MM.1S (cell line): ENCODE data around the gene SPINK2.

Experiments
- DNase-seq: peaks from one replicate; pipeline ENCODE4 v3.0.0-alpha.2; 2015
- H2AFZ ChIP-seq: fragments of 300-600 bp; sonication (generic); 2 replicates; pipeline ENCODE4 v1.6.0; 2016; ENCODE audit warnings: antibody characterized with exemption, low read length
- H3F3A ChIP-seq: fragments of 300-600 bp; sonication (generic); 2 replicates; pipeline ENCODE4 v1.6.1; 2016; ENCODE audit warnings: mild to moderate bottlenecking, antibody characterized with exemption, low read length, moderate library complexity, mixed read lengths; ENCODE audit not compliant: insufficient read depth
- H3K27ac ChIP-seq: fragments of 300-600 bp; sonication (generic); 2 replicates; pipeline ENCODE4 v1.5.1; 2016; ENCODE audit warnings: mild to moderate bottlenecking, low read length
- H3K27me3 ChIP-seq: fragments of 300-600 bp; sonication (generic); replicated peaks from 2 replicates; pipeline ENCODE4 v1.6.0; 2016; ENCODE audit warnings: low read length; ENCODE audit not compliant: insufficient read depth
- H3K36me3 ChIP-seq: fragments of 300-600 bp; sonication (generic); replicated peaks from 2 replicates; pipeline ENCODE4 v1.6.1; 2016; ENCODE audit warnings: mild to moderate bottlenecking, low read length, mixed read lengths; ENCODE audit not compliant: insufficient read depth
- H3K4me1 ChIP-seq: fragments of 300-600 bp; sonication (generic); 2 replicates; pipeline ENCODE4 v1.6.1; 2016; ENCODE audit warnings: low read length, mixed read lengths
- H3K4me2 ChIP-seq: fragments of 300-600 bp; sonication (generic); 2 replicates; pipeline ENCODE4 v1.6.0; 2016; ENCODE audit warnings: low read depth, low read length
- H3K4me3 ChIP-seq: fragments of 300-600 bp; sonication (generic); 2 replicates; pipeline ENCODE4 v1.5.1; 2016; ENCODE audit warnings: low read length, mixed read lengths
- H3K79me2 ChIP-seq: fragments of 300-600 bp; sonication (generic); 2 replicates; pipeline ENCODE4 v1.6.1; 2016; ENCODE audit warnings: mixed run types, low read length, mixed read lengths
- H3K9ac ChIP-seq: fragments of 300-600 bp; sonication (generic); 2 replicates; pipeline ENCODE4 v1.6.1; 2016; ENCODE audit warnings: low read length, mixed read lengths
- H3K9me2 ChIP-seq: fragments of 300-600 bp; sonication (generic); replicated peaks from 2 replicates; pipeline ENCODE4 v1.6.1; 2016; ENCODE audit warnings: mild to moderate bottlenecking, low read length, mixed read lengths; ENCODE audit not compliant: insufficient read depth
- H3K9me3 ChIP-seq: fragments of 300-600 bp; sonication (generic); replicated peaks from 2 replicates; pipeline ENCODE4 v1.6.1; 2016; ENCODE audit warnings: mild to moderate bottlenecking, low read length, mixed read lengths; ENCODE audit not compliant: insufficient read depth
- H4K20me1 ChIP-seq: fragments of 300-600 bp; sonication (generic); 2 replicates; pipeline ENCODE4 v1.6.1; 2016; ENCODE audit warnings: mild to moderate bottlenecking, low read length, moderate library complexity, mixed read lengths; ENCODE audit not compliant: insufficient read depth
- CTCF ChIP-seq: fragments of 300-600 bp; sonication (generic); IDR thresholded peaks from 2 replicates; pipeline ENCODE4 v1.5.1; 2016; ENCODE audit warnings: antibody characterized with exemption, low read length, mixed read lengths
- EZH2 ChIP-seq: fragments of 300-600 bp; sonication (generic); optimal IDR thresholded peaks from 2 replicates; pipeline ENCODE3; 2017; ENCODE audit warnings: low read depth, mild to moderate bottlenecking, antibody characterized with exemption, low read length, mixed read lengths
- EZH2phosphoT487 ChIP-seq: fragments of 300-600 bp; sonication (generic); IDR thresholded peaks from 2 replicates; pipeline ENCODE4 v1.6.1; 2018; ENCODE audit warnings: antibody characterized with exemption, low read length

The SPINK2 gene

GRCh38 chr4:56817840-56818491, 3.5 kb downstream of the SPINK2 start:
- Histone ChIP-seq H3K27me3 (peaks cover 4% of the 10 kb centered on the region; the same call in 1 of the 2 replicates), H3K79me2 (no peaks in the 10 kb centered on the region), H3K4me3 (no peak overlapping the region), H3K9me3 (no peaks in the 10 kb centered on the region), H3K36me3 (no peaks in the 10 kb centered on the region), H3K9ac (no peak overlapping the region), H4K20me1 (no peaks in the 10 kb centered on the region), H3F3A (peaks cover 14% of the 10 kb centered on the region), H2AFZ (no peak overlapping the region), H3K4me2 (peak overlapping the region; percentile 56), H3K27ac (peak overlapping the region; percentile 39; the same call in 1 of the 2 replicates), H3K4me1 (peaks cover 30% of the 10 kb centered on the region), H3K9me2 (no peaks in the 10 kb centered on the region)
- peak; percentile 75 for DNase-seq
- TF ChIP-seq CTCF: no peak
- TF ChIP-seq EZH2phosphoT487: no peak
- no peak for TF ChIP-seq EZH2

DNA sequence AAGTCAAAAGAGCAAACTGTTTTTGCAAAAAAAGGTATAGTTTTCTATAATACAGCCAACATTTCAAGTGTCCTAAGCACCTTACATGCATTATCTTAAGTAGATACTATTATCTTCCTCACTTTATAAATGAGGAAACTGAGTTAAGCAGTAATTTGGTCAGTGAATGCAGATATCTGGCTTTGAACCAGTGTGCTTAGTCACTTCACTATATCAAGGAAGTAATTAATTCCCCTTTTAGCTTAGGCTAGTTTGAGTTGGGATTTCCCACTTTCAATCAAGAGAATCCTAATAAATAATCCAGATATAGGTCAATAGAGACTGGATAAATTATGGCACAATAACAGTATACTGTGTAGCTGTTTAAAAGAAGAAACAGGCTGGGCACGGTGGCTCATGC, 14.8 kb downstream of the SPINK2 start:
- Histone ChIP-seq H3K4me3 (no peak overlapping the region), H3F3A (0 out of 2 replicates have a peak, but pooled peaks cover 8% of the 10 kb centered on the region)
- DNase-seq: no peak

GRCh38 chr4:56804551-56804950, 16.9 kb downstream of the SPINK2 start:
- Histone ChIP-seq H3F3A (0 out of 2 replicates have a peak, but pooled peaks cover 12% of the 10 kb centered on the region), H3K27me3 (no peaks in the 10 kb centered on the region), H4K20me1 (no peaks in the 10 kb centered on the region), H3K9me3 (no peaks in the 10 kb centered on the region), H3K9ac (no peak overlapping the region), H3K4me1 (peaks cover 19% of the 10 kb centered on the region), H3K4me3 (no peak overlapping the region), H3K36me3 (no peaks in the 10 kb centered on the region), H3K79me2 (no peaks in the 10 kb centered on the region), H3K9me2 (no peaks in the 10 kb centered on the region), H2AFZ (no peak overlapping the region), H3K27ac (peak overlapping the region; percentile 33; the same call in 1 of the 2 replicates), H3K4me2 (0 out of 2 replicates have a peak overlapping the region, but pooled peaks have one; percentile 13)
- TF ChIP-seq CTCF (no peak), EZH2phosphoT487 (no peak), EZH2 (no peak)
- DNase-seq: peak; percentile 43

More for the DNA sequence above, 14.8 kb downstream of the SPINK2 start:
- H3K4me1 ChIP-seq: peaks cover 18% of the 10 kb centered on the region
- H4K20me1 ChIP-seq: no peaks in the 10 kb centered on the region
- H3K36me3 ChIP-seq: no peaks in the 10 kb centered on the region
- no peaks in the 10 kb centered on the region for H3K9me3 ChIP-seq
- no peaks in the 10 kb centered on the region for H3K79me2 ChIP-seq
- H3K9ac ChIP-seq: no peak overlapping the region
- H2AFZ ChIP-seq: no peak overlapping the region
- H3K9me2 ChIP-seq: no peaks in the 10 kb centered on the region
- no peaks in the 10 kb centered on the region for H3K27me3 ChIP-seq
- TF ChIP-seq EZH2phosphoT487 (no peak), EZH2 (no peak), CTCF (no peak)
- no peak overlapping the region for H3K27ac ChIP-seq
- no peak overlapping the region for H3K4me2 ChIP-seq
